NCI-H2107 (cell line): ENCODE results near the gene CD86.
"Not testable (repeated sequence)": the region's sequence is repeated elsewhere in the genome, so short reads cannot be mapped to it uniquely, and the experiment has no call there.

Source experiments
- DNase-seq: peaks from one replicate; lab custom pipeline; 2025; lab: John Stamatoyannopoulos, UW

The CD86 gene

DNA sequence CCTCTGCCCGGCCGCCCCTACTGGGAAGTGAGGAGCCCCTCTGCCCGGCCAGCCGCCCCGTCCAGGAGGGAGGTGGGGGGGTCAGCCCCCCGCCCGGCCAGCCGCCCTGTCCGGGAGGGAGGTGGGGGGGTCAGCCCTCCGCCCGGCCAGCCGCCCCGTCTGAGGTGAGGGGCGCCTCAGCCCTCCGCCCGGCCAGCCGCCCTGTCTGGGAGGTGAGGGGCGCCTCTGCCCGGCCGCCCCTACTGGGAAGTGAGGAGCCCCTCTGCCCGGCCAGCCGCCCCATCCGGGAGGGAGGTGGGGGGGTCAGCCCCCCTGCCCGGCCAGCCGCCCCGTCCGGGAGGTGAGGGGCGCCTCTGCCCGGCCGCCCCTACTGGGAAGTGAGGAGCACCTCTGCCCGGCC lies 109.8 kb downstream of the CD86 start:
- not testable (repeated sequence) for DNase-seq

DNA sequence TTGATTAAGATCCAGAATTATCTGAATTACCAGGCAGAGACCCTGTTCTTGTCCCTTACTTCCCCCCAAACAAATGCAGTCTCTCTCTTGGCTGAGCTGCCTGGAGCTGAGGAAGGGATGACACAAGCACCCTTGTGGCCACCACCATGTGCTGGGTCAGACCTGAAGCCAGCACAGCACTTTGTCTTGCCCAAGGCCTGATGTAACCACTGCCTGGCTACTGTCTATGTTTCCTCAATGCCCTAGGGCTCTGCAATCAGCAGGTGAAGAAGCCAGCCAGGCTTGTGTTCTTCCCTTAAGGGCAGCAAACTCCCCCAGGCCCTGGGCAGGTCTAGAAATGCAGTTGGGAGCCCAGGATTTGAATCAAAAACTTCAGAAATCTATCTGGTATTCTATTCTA lies 112.5 kb downstream of the CD86 start:
- no peak for DNase-seq

DNA sequence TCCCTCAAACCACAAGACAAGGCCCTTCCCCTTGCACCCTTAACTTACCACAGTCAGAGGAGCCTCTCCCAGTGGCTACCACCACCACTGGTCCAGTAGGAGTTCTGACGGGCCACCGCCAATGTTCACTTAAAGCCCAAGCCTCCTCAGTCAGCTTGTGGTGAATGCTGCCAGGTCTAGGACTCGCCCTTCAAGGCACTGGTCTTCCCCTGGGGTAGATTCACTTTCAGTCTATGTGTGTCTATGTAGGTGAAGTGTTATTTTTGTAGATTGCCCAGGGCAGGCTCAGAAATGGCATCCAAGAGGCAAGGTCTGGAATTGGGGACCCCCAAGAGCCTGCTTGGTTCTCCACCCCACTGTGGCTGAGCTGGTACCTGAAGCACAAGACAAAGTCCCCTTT lies 112.9 kb downstream of the CD86 start:
- no peak for DNase-seq

DNA sequence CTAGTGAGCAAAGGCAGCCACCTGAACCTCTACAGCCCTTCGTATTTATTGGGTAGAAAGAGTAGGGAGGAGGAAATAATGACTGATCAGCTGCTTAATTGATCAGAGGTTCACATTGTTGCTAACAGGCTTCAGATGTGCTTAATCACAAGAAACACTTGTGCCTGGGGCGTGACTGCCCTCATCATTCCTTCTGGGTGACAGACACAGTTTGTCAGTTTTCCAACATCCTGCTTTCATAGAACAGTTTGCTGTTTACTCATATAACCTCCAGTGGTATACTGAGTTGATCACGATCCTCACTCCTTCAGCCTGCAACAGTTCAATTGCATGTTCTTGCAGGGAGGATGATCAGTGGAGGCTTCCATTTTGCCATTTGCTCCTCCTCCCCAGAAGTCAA lies 114.7 kb downstream of the CD86 start:
- DNase-seq, result no peak
